ENCODE results near the gene GRK5. TPM values are rescaled to one million over a fixed set of nuclear protein-coding genes. Genes with fewer than 3 reads are reported as not detected.

GRK5 gene
- total RNA-seq, 1 experiment from 2014 or later, result 4.8 TPM

- intact Hi-C loops (cut with micrococcal nuclease; ENCODE audit: unreplicated experiment), result no loop called here
- Histone ChIP-seq H4K20me1 (ENCODE audit: insufficient read depth) (no peaks in the 10 kb centered on the region), H3K9me2 (ENCODE audit: insufficient read depth) (no peaks in the 10 kb centered on the region), H3K4me3 (no peak overlapping the region), H3K27ac (peak overlapping the region; percentile 96; the same call in 1 of the 2 replicates), H3K4me1 (replicated peaks; ENCODE audit: insufficient read depth) (peaks cover 46% of the 10 kb centered on the region), H3K4me2 (peak overlapping the region; percentile 81; the same call in 1 of the 2 replicates), H3F3A (ENCODE audit: insufficient read depth, low read depth) (peaks cover 26% of the 10 kb centered on the region), H3K36me3 (ENCODE audit: low read depth) (no peaks in the 10 kb centered on the region), H3K79me2 (ENCODE audit: low read depth) (no peaks in the 10 kb centered on the region), H3K9me3 (ENCODE audit: insufficient read depth, low read depth) (no peaks in the 10 kb centered on the region), H3K27me3 (ENCODE audit: insufficient read depth, low read depth) (no peaks in the 10 kb centered on the region), H2AFZ (no peak overlapping the region)
- CTCF ChIA-PET, result interaction anchor here (0.6 kb wide), 1 partner anchor 465 kb away, joined by 3 read pairs; no protein-coding TSS in a partner anchor
- DNase-seq, result no peak
- TF ChIP-seq, protein P1, sequence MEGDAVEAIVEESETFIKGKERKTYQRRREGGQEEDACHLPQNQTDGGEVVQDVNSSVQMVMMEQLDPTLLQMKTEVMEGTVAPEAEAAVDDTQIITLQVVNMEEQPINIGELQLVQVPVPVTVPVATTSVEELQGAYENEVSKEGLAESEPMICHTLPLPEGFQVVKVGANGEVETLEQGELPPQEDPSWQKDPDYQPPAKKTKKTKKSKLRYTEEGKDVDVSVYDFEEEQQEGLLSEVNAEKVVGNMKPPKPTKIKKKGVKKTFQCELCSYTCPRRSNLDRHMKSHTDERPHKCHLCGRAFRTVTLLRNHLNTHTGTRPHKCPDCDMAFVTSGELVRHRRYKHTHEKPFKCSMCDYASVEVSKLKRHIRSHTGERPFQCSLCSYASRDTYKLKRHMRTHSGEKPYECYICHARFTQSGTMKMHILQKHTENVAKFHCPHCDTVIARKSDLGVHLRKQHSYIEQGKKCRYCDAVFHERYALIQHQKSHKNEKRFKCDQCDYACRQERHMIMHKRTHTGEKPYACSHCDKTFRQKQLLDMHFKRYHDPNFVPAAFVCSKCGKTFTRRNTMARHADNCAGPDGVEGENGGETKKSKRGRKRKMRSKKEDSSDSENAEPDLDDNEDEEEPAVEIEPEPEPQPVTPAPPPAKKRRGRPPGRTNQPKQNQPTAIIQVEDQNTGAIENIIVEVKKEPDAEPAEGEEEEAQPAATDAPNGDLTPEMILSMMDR (conservative IDR thresholded peaks at IDR 0.05), result no peak
- no peak for TF ChIP-seq EZH2 (IDR thresholded peaks at IDR 0.05; ENCODE audit: low read depth)
- no TSS peak for BruUV-seq (replicated peaks)
- POLR2A ChIA-PET (ENCODE audit: unreplicated experiment), result no interaction called here
Observed at GRCh38 chr10:119318411-119319160, 111.2 kb downstream of the GRK5 start.

- no peaks in the 10 kb centered on the region for H3K9me3 ChIP-seq (ENCODE audit: insufficient read depth, low read depth)
- no peaks in the 10 kb centered on the region for H3K36me3 ChIP-seq (ENCODE audit: low read depth)
- H3K27ac ChIP-seq, result no peak overlapping the region
- no peaks in the 10 kb centered on the region for H3K9me2 ChIP-seq (ENCODE audit: insufficient read depth)
- ChIA-PET POLR2A (ENCODE audit: unreplicated experiment) (no interaction called here), CTCF (interaction anchor here (0.6 kb wide), 1 partner anchor 464 kb away, joined by 3 read pairs; no protein-coding TSS in a partner anchor)
- TF ChIP-seq EZH2 (IDR thresholded peaks at IDR 0.05; ENCODE audit: low read depth), result no peak
- DNase-seq, result no peak
- intact Hi-C loops (cut with micrococcal nuclease; ENCODE audit: unreplicated experiment), result no loop called here
- H3K79me2 ChIP-seq (ENCODE audit: low read depth), result no peaks in the 10 kb centered on the region
- no peak overlapping the region for H3K4me2 ChIP-seq
- H3K4me1 ChIP-seq (replicated peaks; ENCODE audit: insufficient read depth), result peaks cover 45% of the 10 kb centered on the region
- H3F3A ChIP-seq (ENCODE audit: insufficient read depth, low read depth), result peaks cover 26% of the 10 kb centered on the region
- H4K20me1 ChIP-seq (ENCODE audit: insufficient read depth), result no peaks in the 10 kb centered on the region
- H3K27me3 ChIP-seq (ENCODE audit: insufficient read depth, low read depth), result no peaks in the 10 kb centered on the region
- BruUV-seq (replicated peaks), result no TSS peak
- H3K4me3 ChIP-seq, result no peak overlapping the region
- no peak overlapping the region for H2AFZ ChIP-seq
Observed at GRCh38 chr10:119319161-119319919, 112.0 kb downstream of the GRK5 start.

DNA sequence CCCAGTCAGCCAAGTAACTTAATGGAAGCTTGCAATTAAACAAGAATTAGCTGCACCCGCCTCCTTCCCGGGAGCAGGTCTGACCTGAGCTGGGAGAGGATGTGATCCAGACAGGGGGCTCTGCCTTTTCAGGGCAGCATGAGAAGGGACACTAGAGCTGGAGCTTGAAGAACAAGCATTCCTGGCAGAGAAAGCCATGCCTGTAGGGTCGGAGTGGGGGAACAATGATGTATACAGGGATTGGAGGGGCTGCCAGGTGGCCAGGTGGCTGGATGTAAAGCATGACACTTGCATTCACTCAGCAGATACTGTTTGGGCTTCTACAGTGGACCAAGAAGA, 112.5 kb downstream of the GRK5 start:
- Histone ChIP-seq H3K79me2 (ENCODE audit: low read depth) (no peaks in the 10 kb centered on the region), H2AFZ (no peak overlapping the region), H3K4me3 (no peak overlapping the region), H3K9me2 (ENCODE audit: insufficient read depth) (no peaks in the 10 kb centered on the region), H3K4me2 (no peak overlapping the region), H3K27ac (no peak overlapping the region), H3K27me3 (ENCODE audit: insufficient read depth, low read depth) (no peaks in the 10 kb centered on the region), H3K4me1 (replicated peaks; ENCODE audit: insufficient read depth) (peaks cover 39% of the 10 kb centered on the region), H3K9me3 (ENCODE audit: insufficient read depth, low read depth) (no peaks in the 10 kb centered on the region), H4K20me1 (ENCODE audit: insufficient read depth) (no peaks in the 10 kb centered on the region), H3K36me3 (ENCODE audit: low read depth) (no peaks in the 10 kb centered on the region), H3F3A (ENCODE audit: insufficient read depth, low read depth) (peaks cover 26% of the 10 kb centered on the region)
- DNase-seq, result no peak
- POLR2A ChIA-PET (ENCODE audit: unreplicated experiment), result no interaction called here
- TF ChIP-seq, protein P1 (conservative IDR thresholded peaks at IDR 0.05), result no peak
- TF ChIP-seq EZH2 (IDR thresholded peaks at IDR 0.05; ENCODE audit: low read depth), result no peak
- CTCF ChIA-PET, result no interaction called here
- BruUV-seq (replicated peaks), result no TSS peak
- intact Hi-C loops (cut with micrococcal nuclease; ENCODE audit: unreplicated experiment), result no loop called here

Data from PC-9 (cell line).